Activated CD4-positive, alpha-beta T cell treated with anti-CD3 and anti-CD28 coated beads, Interleukin-2, amount 50 U/mL, for 4 hours (primary cell): ENCODE results near the gene CARD19.
"Not testable (repeated sequence)": the region's sequence is repeated elsewhere in the genome, so short reads cannot be mapped to it uniquely, and the experiment has no call there.

Experiments used
- DNase-seq, 2 experiments: peaks; one replicate each; pipeline ENCODE4 v3.0.0-alpha.2; 2020

CARD19 gene

GRCh38 chr9:93108291-93109041 is 12.4 kb downstream of the CARD19 start:
- peak; percentile 44 for DNase-seq

DNA sequence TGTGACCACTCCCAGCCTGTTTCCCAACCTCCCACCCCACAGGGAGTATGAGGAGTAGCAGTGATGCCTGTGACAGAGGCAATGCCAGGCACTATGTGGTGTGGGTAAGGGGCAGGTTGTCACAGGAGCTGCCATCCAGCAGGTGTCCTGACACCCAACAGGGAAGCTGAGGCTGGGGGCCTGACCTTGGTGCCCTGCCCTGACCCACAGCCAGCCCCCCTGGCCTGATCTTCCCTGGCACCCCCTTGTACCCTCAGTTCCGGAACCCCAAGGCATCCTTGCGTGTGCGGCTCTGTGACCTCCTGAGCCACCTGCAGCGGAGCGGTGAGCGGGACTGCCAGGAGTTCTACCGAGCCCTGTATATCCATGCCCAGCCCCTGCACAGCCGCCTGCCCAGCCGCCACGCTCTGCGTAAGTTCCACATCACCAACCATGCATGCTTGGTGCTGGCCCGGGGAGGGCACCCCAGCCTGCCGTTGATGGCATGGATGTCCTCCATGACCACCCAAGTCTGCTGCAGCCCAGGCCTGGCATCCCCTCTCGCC is 14.4 kb downstream of the CARD19 start:
- DNase-seq = no peak

DNA sequence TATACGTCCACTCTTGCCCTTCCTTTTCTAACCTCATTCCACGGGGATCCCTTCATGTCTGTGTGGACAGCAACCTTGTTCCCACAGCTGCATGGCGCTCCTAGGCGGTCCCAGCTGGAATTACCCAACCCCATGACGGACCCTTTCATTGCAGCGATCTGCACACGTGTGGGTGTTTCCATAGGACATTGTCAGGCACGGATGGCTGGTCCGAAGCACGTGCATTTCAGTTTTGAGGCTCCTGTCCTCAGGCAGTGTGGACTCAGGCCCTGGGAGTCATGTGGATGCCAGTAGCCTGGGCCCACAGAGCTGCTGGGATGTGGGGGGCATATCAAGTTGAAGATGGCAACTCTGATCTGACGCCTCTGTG is 15.0 kb downstream of the CARD19 start:
- DNase-seq = no peak

DNA sequence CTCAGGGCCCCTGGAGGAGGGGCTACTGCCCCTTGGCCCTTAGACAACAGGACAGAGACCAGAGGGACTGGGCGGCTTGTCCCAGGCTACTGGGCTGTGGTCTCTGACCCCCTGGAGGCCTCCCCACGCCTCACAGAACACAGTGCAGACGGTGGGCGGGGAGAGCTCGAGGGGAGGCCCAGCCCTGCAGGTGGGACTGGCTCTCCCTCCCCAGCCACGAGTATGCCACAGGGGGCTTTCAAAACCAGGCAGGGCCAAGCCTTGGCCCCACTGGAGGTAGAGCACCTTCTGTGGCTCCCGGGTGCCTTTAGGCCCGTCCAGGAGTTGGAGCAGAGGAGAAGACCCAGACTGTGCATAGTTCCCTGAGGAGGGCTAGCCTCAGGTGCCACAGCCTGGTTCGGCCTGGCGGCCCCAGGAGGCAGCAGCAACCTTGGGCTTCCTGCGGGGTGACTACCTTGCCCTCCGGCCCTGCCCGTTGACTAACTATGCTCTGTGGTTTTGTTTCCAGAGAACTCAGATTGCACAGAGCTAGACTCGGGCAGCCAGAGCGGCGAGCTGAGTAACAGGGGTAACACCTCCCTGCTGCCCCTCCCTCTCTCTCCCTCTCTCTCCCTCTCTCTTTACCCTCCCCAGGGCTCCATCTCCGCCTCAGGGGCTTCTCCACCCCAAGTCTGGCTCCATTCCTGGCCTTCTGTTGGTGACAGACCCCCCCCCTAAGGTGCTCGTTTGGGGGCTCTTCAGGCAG is 15.5 kb downstream of the CARD19 start:
- DNase-seq = no peak

DNA sequence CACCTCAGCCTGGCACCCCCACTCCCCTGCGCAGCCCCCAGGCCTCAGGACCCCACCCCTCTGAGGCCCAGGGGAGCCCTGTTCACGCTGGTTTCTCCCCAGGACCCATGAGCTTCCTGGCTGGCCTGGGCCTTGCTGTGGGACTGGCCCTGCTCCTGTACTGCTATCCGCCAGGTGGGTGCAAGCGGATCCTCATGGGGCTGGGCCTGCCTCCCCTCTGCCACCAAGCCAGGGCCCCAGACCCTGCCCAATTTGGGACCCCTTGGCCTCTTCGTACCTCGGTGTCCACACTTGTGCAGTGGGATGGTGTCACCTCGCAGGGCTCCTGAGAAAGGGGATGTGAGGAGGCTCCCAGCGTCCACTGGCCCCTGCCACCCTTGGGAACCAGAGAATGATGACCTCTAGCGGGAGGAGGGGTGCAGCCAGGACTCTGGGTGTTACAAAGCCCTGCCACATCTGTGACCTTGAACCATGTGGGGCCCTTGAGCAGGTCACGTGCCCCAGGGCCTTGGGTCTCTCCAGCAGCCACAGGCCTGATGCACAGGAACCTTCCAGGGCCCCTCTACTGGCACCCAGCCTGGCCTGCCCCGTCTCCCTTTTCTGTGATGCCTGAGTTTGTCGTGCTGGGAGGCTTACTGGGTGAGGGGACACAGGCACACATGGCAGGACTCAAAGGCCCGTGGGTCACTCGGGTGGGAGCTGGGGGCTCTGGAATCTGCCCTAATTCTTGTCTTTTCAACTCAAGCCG is 16.3 kb downstream of the CARD19 start:
- DNase-seq = no peak

DNA sequence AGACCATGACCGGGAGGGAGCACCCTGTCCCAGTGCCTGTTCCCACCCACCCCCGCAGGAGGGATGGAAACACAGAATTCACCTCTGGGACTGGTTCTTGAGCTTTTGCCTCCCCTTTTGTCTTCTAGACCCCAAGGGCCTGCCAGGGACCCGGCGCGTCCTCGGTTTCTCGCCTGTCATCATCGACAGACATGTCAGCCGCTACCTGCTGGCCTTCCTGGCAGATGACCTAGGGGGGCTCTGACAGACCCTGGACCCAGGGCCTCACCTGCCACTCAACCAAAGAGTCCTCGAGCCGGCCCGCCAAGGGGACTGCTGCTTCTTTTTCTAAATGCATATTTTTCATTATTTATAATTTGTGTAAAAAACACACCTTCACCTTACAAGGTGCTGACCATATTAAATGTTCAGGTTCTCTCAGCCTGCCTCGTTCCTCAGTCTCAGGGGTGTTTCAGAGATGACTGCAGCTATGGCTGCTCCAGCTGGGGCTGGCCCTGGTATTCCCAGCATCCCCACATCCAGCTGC is 16.9 kb downstream of the CARD19 start:
- no peak for DNase-seq

DNA sequence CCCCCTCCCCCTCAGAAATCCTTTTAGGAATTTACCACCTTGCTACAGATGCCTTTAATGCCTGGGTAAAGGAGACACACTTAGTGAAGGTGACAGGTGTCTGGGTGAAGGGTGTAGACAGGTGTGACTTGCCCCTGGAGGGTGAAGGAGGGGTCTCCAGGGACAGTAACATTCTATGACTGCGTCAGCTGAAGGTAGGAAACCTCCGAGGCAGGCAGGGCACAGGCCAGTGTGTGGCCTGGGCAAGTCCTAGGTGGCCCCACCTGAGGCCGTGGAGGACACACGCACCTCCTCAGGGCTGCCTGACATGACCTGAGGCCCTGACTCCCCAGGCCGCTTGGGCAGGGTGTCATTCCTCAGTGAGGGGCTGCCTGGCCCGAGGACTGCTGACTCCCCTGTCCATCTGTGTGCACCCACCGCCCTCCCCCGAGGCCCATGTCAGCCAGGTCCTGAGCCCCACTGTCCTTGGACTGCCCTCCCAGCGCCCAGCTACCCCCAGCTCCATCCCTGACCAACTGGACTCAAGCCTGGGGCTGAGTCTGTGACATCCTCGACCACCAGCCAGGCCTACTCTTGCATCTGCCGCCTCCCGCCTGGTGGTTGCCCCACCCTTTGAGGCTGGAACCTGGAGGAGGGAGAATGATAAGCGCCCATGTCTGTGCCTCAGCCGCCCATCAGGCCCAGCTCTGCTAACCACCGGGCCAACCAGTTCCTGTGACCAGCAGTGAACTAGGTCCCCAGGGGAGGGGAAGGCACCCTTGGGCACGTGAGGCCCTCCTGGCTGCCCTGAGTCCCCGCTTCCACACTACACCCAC is 18.4 kb downstream of the CARD19 start:
- DNase-seq = no peak

DNA sequence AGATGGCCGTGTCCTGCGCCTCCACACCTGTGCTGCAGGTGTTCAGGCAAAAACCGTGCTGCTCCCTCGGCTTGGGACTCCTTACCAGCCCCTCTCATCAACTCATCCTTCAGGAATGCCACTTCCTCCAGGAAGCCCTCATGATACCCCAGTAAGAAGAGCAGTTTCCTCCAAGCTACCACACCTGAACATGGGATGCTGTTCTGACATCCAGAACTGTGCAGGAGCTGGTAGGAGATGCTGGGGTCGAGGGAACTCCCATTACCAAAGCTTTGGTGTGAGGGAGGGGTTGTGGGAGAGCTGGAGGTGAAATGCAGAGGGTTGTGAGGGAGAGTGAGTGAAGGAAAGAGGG is 18.9 kb downstream of the CARD19 start:
- DNase-seq = no peak

- no peak for DNase-seq
Measured at GRCh38 chr9:93115486-93116071, 19.6 kb downstream of the CARD19 start.

- no peak for DNase-seq
Measured at GRCh38 chr9:93116072-93116961, 20.3 kb downstream of the CARD19 start.

DNA sequence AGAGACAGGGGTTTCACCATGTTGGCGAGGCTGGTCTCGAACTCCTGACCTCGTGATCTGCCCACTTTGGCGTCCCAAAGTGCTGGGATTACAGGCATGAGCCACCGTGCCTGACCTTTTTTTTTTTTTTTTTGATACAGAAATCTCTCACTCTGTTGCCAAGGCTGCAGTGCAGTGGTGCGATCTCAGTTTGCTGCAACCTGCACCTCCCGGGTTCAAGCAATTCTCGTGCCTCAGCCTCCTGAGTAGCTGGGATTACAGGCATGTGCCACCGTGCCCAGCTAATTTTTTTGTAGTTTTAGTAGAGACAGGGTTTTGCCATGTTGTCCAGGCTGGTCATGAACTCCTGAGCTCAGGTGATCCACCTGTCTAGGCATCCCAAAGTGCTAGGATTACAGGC is 21.5 kb downstream of the CARD19 start:
- DNase-seq = not testable (repeated sequence)

DNA sequence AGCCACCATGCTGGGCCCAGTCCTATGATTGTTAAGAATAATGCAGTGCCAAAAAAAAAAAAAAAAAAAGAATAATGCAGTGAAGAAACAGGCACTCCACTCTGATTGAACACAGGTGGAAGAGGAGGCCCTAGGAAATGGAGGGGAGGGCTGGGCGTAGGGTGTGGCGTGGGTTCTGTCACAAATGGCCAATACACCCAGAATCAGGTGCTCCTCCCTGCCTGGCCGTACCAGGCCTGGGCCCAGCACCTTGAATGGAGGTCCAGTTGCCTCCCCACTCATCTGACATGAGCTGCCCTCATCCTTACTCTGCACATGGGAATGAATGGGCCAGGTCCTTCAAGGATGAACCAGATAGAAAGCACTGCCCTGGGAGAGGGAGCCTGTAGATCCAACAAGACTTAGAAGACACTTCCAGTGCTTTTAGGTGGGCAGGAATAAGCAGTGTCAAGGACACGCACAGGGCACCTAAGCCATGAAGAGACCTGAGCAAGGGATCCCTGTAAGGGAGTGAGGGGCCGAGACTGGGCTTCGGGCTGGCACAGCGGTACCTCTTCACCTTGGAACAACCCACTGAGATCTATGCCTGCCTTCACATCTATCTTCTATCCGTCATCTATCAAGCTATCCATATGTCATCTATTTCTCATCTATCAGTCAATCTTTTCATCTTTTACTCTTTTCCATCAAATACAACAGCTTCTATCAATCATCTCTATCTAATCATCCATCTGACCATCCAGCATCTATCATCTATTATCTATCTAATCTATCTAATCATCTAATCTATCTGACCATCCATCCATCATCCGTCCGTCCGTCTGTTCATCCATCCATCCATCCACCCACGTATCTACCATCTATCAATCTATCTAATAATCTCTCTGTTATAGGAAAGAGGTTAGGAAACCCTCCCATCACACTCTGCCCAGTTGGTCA is 22.2 kb downstream of the CARD19 start:
- DNase-seq = no peak

- no peak for DNase-seq
Measured at GRCh38 chr9:93118863-93119702, 23.1 kb downstream of the CARD19 start.

- DNase-seq = no peak
Measured at GRCh38 chr9:93119703-93119952, 23.6 kb downstream of the CARD19 start.

DNA sequence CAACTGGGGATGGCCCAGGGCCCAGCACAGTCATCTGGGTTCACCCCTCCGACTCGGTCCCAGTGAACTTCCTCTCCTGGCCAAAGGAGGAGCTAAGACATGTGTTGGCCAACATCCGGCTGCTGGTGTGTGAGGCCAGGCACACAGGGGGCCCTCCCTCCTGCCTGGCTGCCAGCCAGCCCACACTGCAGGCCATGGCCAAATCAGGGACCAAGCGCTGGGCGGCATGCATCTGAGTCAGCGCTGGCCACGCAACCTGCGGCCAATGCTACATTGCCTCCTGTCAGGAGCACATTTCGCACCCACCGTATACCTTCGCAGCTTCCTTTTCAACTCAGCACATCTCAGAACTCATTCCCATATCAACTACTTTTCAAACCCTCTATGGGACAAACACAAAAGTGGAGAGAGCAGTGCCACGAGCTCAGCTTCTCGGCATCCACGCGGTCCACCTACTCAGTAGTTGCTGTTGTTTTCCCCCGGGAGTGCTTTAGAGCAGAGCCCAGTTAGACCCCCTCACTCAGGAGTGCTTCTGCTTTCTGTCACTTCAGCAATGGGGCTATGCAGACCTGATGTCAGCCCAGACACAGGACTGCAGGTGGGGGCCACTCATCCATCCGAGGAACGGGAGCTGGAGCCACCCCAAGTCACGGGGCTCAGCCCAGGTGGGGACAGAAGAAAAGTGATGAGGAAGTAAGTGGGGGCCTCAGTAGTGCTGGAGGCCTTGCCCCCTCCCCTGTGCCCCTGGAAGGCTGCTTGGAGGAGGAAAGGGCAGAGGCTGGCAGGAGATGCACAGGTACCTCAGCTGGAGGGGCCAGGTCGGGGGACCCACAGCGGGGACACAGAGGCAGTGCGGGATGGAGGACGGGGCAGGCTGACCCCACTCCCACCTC is 24.2 kb downstream of the CARD19 start:
- no peak for DNase-seq

DNA sequence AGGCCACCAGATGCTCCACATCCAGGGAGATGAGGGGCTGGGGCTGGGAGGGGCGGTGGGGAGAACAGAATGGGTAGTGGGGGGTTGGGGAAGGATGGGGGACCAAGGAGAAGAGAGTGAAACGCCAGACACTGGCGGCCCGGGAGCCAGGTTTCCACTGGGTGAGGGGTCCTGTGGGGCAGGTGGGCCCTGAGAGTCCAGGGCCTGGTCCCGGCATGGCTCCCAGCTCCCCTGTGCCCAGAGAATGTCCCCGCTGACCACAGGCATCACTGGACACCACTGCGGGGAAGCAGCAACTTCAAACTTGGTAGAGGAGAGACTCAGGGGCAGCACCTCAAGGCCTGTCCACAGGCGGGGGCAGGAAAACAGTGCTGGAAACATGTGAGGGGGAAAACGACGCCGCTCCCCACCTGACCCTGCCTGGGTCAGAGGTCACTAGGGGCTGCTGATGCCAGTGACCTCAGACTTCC is 24.9 kb downstream of the CARD19 start:
- DNase-seq = no peak

- no peak for DNase-seq
Measured at GRCh38 chr9:93121316-93122241, 25.6 kb downstream of the CARD19 start.
